CD4-positive, CD25-positive, alpha-beta regulatory T cell (primary cell): ENCODE data around the gene NR1H4. TPM values are rescaled to one million over a fixed set of nuclear protein-coding genes. Genes with fewer than 3 reads are reported as not detected.
A peak's percentile ranks its signal among the peaks of the same experiment; 100 is the strongest.
"Not testable (repeated sequence)": the region's sequence is repeated elsewhere in the genome, so short reads cannot be mapped to it uniquely, and the experiment has no call there.

Experiments used
- ATAC-seq, 2 donors: fragments of 150-1000 bp; cut with Tn5 transposase; one replicate each; pipeline ENCODE4 v1.10.0; 2021; ENCODE audit warnings: low read depth in 2 of 2, moderate number of reproducible peaks in 2 of 2, moderate library complexity in 1 of 2
- DNase-seq, 3 donors: peaks; one replicate each; pipeline versions ENCODE4 v3.0.0 to v3.0.0-alpha.2; 2012 to 2022; ENCODE audit warnings: mixed read lengths in 1 of 3
- H3K27ac ChIP-seq: one replicate; pipeline ENCODE4 v1.7.0; 2013; ENCODE audit warnings: mild to moderate bottlenecking, low read length; ENCODE audit not compliant: insufficient read depth, poor library complexity, severe bottlenecking
- H3K27me3 ChIP-seq: one replicate; pipeline ENCODE4 v1.7.0; 2013; ENCODE audit warnings: low read length; ENCODE audit not compliant: control insufficient read depth, insufficient read depth
- H3K36me3 ChIP-seq: one replicate; pipeline ENCODE4 v1.7.0; 2013; ENCODE audit warnings: mild to moderate bottlenecking, low read length, moderate library complexity; ENCODE audit not compliant: control insufficient read depth, insufficient read depth
- H3K4me1 ChIP-seq: 2 replicates; pipeline ENCODE4 v1.7.0; 2013; ENCODE audit warnings: mild to moderate bottlenecking, low read length; ENCODE audit not compliant: insufficient read depth, control insufficient read depth, poor library complexity, severe bottlenecking
- H3K4me3 ChIP-seq: one replicate; pipeline ENCODE4 v1.7.0; 2013; ENCODE audit warnings: low read depth, mild to moderate bottlenecking, low read length, moderate library complexity
- H3K9me3 ChIP-seq, 2 experiments: 1 replicate in 1 of 2; 2 replicates in 1 of 2; pipeline ENCODE4 v1.7.0; 2013; ENCODE audit warnings: low read length in 2 of 2, mild to moderate bottlenecking in 1 of 2, moderate library complexity in 1 of 2; ENCODE audit not compliant: control insufficient read depth in 2 of 2
- H3K27ac Mint-ChIP-seq, 3 donors: one replicate each; pipeline ENCODE4 v1.8.0; 2020 to 2022; ENCODE audit warnings: mild to moderate bottlenecking in 3 of 3, mixed read lengths in 3 of 3, moderate library complexity in 2 of 3
- H3K27me3 Mint-ChIP-seq: one replicate; pipeline ENCODE4 v1.8.0; 2022; ENCODE audit warnings: mild to moderate bottlenecking, mixed read lengths
- H3K36me3 Mint-ChIP-seq: one replicate; pipeline ENCODE4 v1.8.0; 2020; ENCODE audit warnings: mixed read lengths
- H3K4me1 Mint-ChIP-seq, 4 donors: one replicate each; pipeline ENCODE4 v1.8.0; 2020 to 2022; ENCODE audit warnings: mixed read lengths in 4 of 4, mild to moderate bottlenecking in 1 of 4
- H3K4me3 Mint-ChIP-seq, 4 donors: one replicate each; pipeline ENCODE4 v1.8.0; 2020 to 2022; ENCODE audit warnings: mild to moderate bottlenecking in 4 of 4, mixed read lengths in 4 of 4, moderate library complexity in 3 of 4
- H3K9me3 Mint-ChIP-seq, 7 donors: one replicate each; pipeline ENCODE4 v1.8.0; 2020 to 2022; ENCODE audit warnings: mixed read lengths in 7 of 7, mild to moderate bottlenecking in 3 of 7, moderate library complexity in 2 of 7
- polyA plus RNA-seq, 4 donors: library from polyadenylated mRNA; unstranded; fragments of 300-500 nt; fragmentation: Illumina TruSeq; gene quantifications; one replicate each; pipeline ENCODE4 v1.2.3, GENCODE V29; 2021
- total RNA-seq: library from RNA; stranded (reverse); gene quantifications from one replicate; pipeline ENCODE4 v1.2.3, GENCODE V29; 2022

Gene NR1H4
- not detected for total RNA-seq
- polyA plus RNA-seq = not detected

- no peak within 1 kb of the TSS for H3K27ac Mint-ChIP-seq
- no peak for DNase-seq
- no peak within 1 kb of the TSS for H3K4me3 Mint-ChIP-seq
- H3K36me3 Mint-ChIP-seq = no peaks in the 10 kb centered on the region
- peaks cover 2% of the 10 kb centered on the region for H3K27me3 ChIP-seq
- H3K4me3 ChIP-seq = no peak within 1 kb of the TSS
- H3K27ac ChIP-seq = no peak within 1 kb of the TSS
- no peaks in the 10 kb centered on the region for H3K4me1 Mint-ChIP-seq
- no peaks in the 10 kb centered on the region for H3K4me1 ChIP-seq
- H3K36me3 ChIP-seq = no peaks in the 10 kb centered on the region
- no peaks in the 10 kb centered on the region for H3K9me3 ChIP-seq
- H3K9me3 Mint-ChIP-seq = peaks cover 0 to 5% (median 0%) of the 10 kb centered on the region in 7 donors
- H3K27me3 Mint-ChIP-seq = no peaks in the 10 kb centered on the region
- ATAC-seq = no peak
These were observed at the start of gene NR1H4 for GRCh38 chr12:100473716-100474150. Gene NR1H4, plus strand, starts transcription at chr12:100473866. Its CDS starts 19,458 bp downstream, at chr12:100493324.

- no peaks in the 10 kb centered on the region for H3K27me3 ChIP-seq
- Mint-ChIP-seq H3K27me3 (no peaks in the 10 kb centered on the region), H3K4me1 (no peaks in the 10 kb centered on the region), H3K36me3 (no peaks in the 10 kb centered on the region), H3K9me3 (peaks cover 0 to 16% (median 4%) of the 10 kb centered on the region in 7 donors), H3K27ac (peak overlapping the region in 1 of 3 donors; percentile 17), H3K4me3 (no peak overlapping the region)
- H3K4me1 ChIP-seq = no peaks in the 10 kb centered on the region
- H3K36me3 ChIP-seq = no peaks in the 10 kb centered on the region
- H3K9me3 ChIP-seq = no peaks in the 10 kb centered on the region
- H3K27ac ChIP-seq = no peak overlapping the region
- H3K4me3 ChIP-seq = no peak overlapping the region
- DNase-seq = no peak
- no peak for ATAC-seq
These were observed 47.5 kb upstream of the NR1H4 start for GRCh38 chr12:100426145-100426544.

- Mint-ChIP-seq H3K4me1 (no peaks in the 10 kb centered on the region), H3K27me3 (no peaks in the 10 kb centered on the region), H3K36me3 (no peaks in the 10 kb centered on the region), H3K4me3 (no peak overlapping the region), H3K9me3 (peaks cover 0 to 16% (median 4%) of the 10 kb centered on the region in 7 donors), H3K27ac (no peak overlapping the region)
- Histone ChIP-seq H3K27ac (no peak overlapping the region), H3K27me3 (no peaks in the 10 kb centered on the region), H3K9me3 (no peaks in the 10 kb centered on the region), H3K4me1 (no peaks in the 10 kb centered on the region), H3K4me3 (no peak overlapping the region), H3K36me3 (no peaks in the 10 kb centered on the region)
- DNase-seq = no peak
- no peak for ATAC-seq
These were observed 46.6 kb upstream of the NR1H4 start for GRCh38 chr12:100427078-100427477.

GRCh38 chr12:100430251-100430650, 43.4 kb upstream of the NR1H4 start:
- not testable (repeated sequence) for H3K4me3 ChIP-seq, H3K27ac Mint-ChIP-seq, H3K9me3 ChIP-seq, H3K27me3 Mint-ChIP-seq, H3K36me3 ChIP-seq, H3K27me3 ChIP-seq, DNase-seq, H3K4me1 ChIP-seq, ATAC-seq, H3K36me3 Mint-ChIP-seq, H3K4me3 Mint-ChIP-seq, H3K27ac ChIP-seq, H3K4me1 Mint-ChIP-seq
- H3K9me3 Mint-ChIP-seq = peaks cover 0 to 16% (median 4%) of the 10 kb centered on the region in 7 donors

GRCh38 chr12:100433701-100434100, 40.0 kb upstream of the NR1H4 start:
- H3K4me1 Mint-ChIP-seq = peaks cover 0 to 14% (median 5%) of the 10 kb centered on the region in 4 donors
- no peak overlapping the region for H3K27ac ChIP-seq
- H3K27me3 Mint-ChIP-seq = peaks cover 11% of the 10 kb centered on the region
- H3K4me1 ChIP-seq = no peaks in the 10 kb centered on the region
- no peak overlapping the region for H3K27ac Mint-ChIP-seq
- no peaks in the 10 kb centered on the region for H3K36me3 ChIP-seq
- no peaks in the 10 kb centered on the region for H3K36me3 Mint-ChIP-seq
- H3K4me3 ChIP-seq = no peak overlapping the region
- no peak overlapping the region for H3K4me3 Mint-ChIP-seq
- H3K9me3 ChIP-seq = no peaks in the 10 kb centered on the region
- no peaks in the 10 kb centered on the region for H3K27me3 ChIP-seq
- ATAC-seq (no peak), DNase-seq (no peak)
- peaks cover 0 to 5% (median 0%) of the 10 kb centered on the region in 7 donors for H3K9me3 Mint-ChIP-seq

- Histone ChIP-seq H3K4me1 (no peaks in the 10 kb centered on the region), H3K36me3 (no peaks in the 10 kb centered on the region), H3K4me3 (no peak overlapping the region), H3K27me3 (no peaks in the 10 kb centered on the region), H3K9me3 (no peaks in the 10 kb centered on the region), H3K27ac (no peak overlapping the region)
- H3K36me3 Mint-ChIP-seq = no peaks in the 10 kb centered on the region
- no peak overlapping the region for H3K27ac Mint-ChIP-seq
- no peak overlapping the region for H3K4me3 Mint-ChIP-seq
- peaks cover 0 to 14% (median 5%) of the 10 kb centered on the region in 4 donors for H3K4me1 Mint-ChIP-seq
- peaks cover 0 to 5% (median 0%) of the 10 kb centered on the region in 7 donors for H3K9me3 Mint-ChIP-seq
- H3K27me3 Mint-ChIP-seq = peaks cover 11% of the 10 kb centered on the region
- no peak for DNase-seq
- ATAC-seq = no peak
These were observed 39.5 kb upstream of the NR1H4 start for GRCh38 chr12:100434177-100434576.

GRCh38 chr12:100435957-100436356, 37.7 kb upstream of the NR1H4 start:
- ATAC-seq = no peak
- no peaks in the 10 kb centered on the region for H3K36me3 Mint-ChIP-seq
- peaks cover 0 to 2% (median 0%) of the 10 kb centered on the region in 7 donors for H3K9me3 Mint-ChIP-seq
- H3K4me1 ChIP-seq = no peaks in the 10 kb centered on the region
- H3K4me3 ChIP-seq = no peak overlapping the region
- H3K36me3 ChIP-seq = no peaks in the 10 kb centered on the region
- H3K4me3 Mint-ChIP-seq = no peak overlapping the region
- H3K27me3 Mint-ChIP-seq = peaks cover 15% of the 10 kb centered on the region
- no peaks in the 10 kb centered on the region for H3K27me3 ChIP-seq
- H3K27ac Mint-ChIP-seq = no peak overlapping the region
- H3K9me3 ChIP-seq = no peaks in the 10 kb centered on the region
- H3K27ac ChIP-seq = no peak overlapping the region
- DNase-seq = no peak
- peaks cover 0 to 14% (median 5%) of the 10 kb centered on the region in 4 donors for H3K4me1 Mint-ChIP-seq

- peaks cover 17% of the 10 kb centered on the region for H3K27me3 Mint-ChIP-seq
- peaks cover 0 to 2% (median 0%) of the 10 kb centered on the region in 7 donors for H3K9me3 Mint-ChIP-seq
- no peak overlapping the region for H3K4me3 Mint-ChIP-seq
- ATAC-seq (no peak), DNase-seq (peak in 1 of 3 donors; percentile 7)
- no peaks in the 10 kb centered on the region for H3K36me3 ChIP-seq
- H3K27me3 ChIP-seq = peaks cover 4% of the 10 kb centered on the region
- H3K9me3 ChIP-seq = no peaks in the 10 kb centered on the region
- H3K27ac ChIP-seq = no peak overlapping the region
- H3K36me3 Mint-ChIP-seq = no peaks in the 10 kb centered on the region
- no peaks in the 10 kb centered on the region for H3K4me1 ChIP-seq
- H3K4me3 ChIP-seq = no peak overlapping the region
- H3K27ac Mint-ChIP-seq = no peak overlapping the region
- H3K4me1 Mint-ChIP-seq = peaks cover 0 to 14% (median 5%) of the 10 kb centered on the region in 4 donors
These were observed 36.4 kb upstream of the NR1H4 start for GRCh38 chr12:100437038-100437841.
